T-helper 2 cell (primary cell): Measurements from ENCODE around the gene NRTN.
"Not testable (repeated sequence)": the region's sequence is repeated elsewhere in the genome, so short reads cannot be mapped to it uniquely, and the experiment has no call there.

Source experiments
- DNase-seq, 5 experiments: peaks; one replicate each; pipeline versions ENCODE4 v3.0.0 to v3.0.0-alpha.2; 2012 to 2022

Gene NRTN

DNA sequence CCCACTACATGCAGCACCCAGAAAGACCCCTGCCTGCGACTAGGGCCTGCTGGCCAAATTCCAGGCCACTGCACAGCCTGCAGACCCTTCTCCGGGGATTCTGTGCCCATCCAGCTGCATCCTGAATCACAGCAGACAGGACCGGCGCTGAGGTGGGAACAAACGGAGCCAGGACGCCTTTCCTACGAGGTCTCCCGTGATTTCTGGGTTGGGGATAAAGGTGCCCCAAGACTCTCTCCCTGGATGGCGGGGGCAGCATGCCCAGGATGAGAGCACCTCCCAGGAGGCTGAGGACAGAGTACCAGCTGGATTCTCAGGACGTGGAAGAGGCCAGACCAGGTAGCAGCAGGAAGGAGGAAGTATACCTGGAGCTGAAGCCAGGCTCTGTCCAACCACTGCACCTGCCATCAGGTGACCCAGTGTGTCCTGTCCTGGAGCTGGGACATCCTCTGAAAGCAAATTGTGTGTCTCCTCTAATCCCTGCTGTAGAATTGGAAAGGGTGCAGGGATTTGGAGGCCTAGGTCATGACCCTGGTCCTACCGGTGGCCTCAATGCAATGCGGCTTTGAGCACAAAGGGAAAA is 68.8 kb downstream of the NRTN start:
- no peak for DNase-seq

GRCh38 chr19:5874496-5874895 is 69.6 kb downstream of the NRTN start:
- DNase-seq = not testable (repeated sequence)

DNA sequence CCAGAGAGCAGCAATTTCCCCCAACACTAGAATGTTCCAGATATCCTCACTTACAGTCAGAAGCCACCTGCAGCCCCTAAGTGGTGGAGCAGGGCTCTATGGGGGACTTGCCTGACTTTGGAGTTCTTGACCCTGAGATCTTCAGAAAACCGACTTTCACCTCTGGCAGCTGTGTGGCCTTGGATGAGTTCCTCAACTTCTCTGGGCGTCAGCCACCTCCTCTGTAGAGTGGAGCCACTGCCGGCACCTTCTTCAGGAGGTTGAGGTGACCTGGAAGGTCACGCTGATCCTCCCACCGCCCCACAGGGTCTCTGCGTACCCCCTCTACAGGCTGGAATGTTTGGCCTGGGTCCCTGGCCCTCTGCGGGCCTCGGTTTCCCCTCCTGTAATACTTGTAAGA is 72.6 kb downstream of the NRTN start:
- DNase-seq = no peak

DNA sequence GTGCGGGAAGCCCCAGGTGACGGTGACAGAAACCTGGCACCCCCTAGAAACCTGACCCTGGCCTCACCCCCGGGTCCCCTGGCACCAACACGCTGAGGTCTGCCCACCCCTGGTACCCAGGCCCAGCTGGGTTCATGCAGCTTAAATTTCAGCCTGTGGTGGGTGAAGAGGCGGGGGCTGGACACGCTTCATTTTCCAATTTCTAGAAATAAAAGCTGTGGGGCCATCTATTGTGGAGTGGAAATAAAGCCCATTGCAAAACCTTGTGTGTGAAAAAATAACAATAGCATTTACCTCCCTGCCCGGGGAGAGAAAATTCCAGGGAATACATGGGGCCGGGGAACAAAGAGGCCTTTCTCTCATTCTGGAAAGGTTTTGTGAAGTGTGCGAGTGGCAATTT is 73.0 kb downstream of the NRTN start:
- DNase-seq = no peak
